Kasumi-1 (cell line): ENCODE results near the gene PPP2R5A.
A peak's percentile ranks its signal among the peaks of the same experiment; 100 is the strongest.
"Not testable (repeated sequence)": the region's sequence is repeated elsewhere in the genome, so short reads cannot be mapped to it uniquely, and the experiment has no call there.

Experiments
- DNase-seq, 2 experiments: peaks; one replicate each; lab custom pipeline; 2025; lab: John Stamatoyannopoulos, UW

The PPP2R5A gene

DNA sequence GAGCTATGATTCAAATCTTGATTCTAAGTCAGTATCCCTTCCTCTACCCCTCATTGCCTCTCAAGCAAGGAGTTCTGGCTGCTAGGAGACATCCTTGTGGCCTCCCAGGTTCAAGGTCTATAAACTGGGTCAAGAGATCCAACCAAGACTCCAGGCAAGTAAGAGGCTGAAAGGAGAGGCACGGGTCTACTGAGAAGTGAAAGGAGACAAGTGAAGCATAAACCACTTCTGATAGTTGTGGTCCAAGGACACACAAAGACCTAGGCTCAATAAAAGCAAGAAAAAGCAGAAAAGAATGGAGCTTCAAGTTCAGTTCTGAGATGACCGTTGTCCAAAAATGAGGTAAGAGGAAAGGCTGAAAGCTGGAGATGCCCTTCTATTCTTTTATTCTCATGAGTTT lies 17.8 kb upstream of the PPP2R5A start:
- no peak for DNase-seq

DNA sequence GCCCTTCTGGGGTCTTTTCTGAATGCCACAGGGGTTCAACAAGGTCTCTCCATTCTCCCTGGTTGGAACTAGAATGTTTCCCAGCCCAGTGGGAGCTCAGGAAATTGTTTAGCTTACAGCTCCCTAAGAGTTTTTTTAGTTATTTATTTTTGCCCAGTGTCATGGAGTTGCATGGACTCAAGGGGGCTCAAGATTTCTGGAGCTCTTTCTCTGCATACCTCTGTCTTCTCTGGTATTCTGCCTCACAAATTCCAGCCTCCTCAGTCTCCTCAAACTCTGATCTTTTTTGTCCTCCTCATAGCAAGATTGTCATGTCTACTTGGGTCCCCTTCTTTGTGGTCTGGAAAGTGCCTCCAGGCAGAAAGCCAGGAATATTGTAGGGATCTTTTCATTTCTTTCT lies 15.9 kb upstream of the PPP2R5A start:
- no peak for DNase-seq

DNA sequence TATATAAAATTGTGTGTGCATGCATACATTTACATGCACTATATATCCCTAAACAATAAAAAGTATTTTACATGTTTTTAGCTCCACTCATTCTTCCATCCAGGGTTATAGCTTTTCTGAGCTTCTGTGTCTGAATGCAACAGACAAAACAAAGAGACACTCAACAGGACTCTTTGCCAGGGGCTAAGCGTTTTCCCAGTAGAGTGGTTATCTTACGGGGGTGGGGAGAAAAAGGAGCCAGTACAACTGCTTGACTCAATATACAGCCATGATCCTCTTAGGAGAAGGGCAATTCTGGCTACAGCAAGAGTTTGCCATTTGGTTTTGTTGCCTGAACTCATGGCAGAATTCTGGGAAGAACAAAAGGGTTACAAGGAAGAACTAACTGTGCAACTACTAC lies 14.6 kb upstream of the PPP2R5A start:
- no peak for DNase-seq

DNA sequence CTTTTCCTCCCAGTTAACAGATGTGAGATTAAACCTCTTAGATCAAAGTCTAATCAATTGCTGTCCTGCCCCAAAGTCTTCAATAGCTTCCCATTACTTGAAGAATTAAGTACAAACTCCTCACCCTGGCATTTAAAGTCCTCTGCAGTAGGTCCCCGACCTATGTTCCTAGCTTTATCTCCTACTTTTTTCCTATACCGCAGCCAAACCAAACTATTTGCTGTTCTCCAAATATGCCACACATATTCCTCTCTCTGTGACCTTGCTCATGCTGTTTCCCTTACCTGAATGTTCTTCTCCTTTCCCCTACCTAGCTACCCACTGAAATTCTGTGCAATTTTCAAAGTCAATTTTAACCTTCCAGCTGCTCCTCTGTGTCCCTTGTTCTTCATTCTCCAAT lies 14.0 kb upstream of the PPP2R5A start:
- DNase-seq = no peak

DNA sequence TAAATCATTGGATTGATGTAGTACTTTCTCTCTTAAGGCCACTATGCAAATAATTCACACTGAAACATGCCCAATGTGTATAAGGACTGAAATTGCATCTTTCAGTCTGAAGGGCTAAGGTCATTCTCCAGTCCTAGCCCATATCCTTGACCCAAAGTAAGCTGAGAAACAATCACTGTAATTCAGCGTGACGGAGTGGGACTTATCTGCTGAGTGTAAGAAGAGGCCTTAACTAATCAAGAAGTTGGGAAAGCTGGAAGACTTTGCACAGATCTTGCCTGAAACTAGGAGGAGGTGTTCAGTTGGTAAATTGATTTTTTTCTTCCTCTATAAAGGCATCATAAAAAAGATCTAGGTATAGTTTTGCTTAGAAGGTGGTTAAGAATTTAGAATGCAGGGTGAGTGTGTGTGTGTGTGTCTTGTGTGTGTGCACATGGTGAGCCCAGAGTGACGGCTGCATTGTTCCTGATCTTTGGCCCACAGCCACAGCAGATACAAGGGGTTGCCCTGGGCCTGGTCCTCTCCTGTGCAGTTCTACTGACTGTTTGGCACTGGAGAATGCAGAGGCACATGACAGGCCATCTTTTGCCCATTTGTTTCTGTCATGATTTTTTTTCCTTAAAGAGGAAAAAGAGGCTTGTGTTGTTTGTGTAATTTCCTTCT lies 13.3 kb upstream of the PPP2R5A start:
- no peak for DNase-seq

DNA sequence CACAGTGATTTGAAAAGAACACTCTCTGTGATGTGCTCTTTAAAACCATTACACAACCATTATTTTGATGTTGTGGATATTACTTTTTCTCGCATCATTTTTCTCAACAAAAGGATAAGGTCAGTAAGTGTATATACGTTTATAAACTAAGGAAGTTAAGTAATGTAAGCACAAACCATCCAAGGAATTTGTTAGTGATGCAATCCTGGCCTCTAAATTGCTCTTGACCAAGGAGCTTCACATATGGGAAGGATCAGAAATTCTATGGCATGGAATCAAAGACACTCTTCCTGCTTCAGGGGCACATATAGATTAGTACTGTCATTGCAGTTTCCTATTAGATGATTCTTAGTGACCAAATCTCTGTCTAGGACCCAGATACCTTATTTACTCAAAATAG lies 3.6 kb upstream of the PPP2R5A start:
- DNase-seq = no peak

DNA sequence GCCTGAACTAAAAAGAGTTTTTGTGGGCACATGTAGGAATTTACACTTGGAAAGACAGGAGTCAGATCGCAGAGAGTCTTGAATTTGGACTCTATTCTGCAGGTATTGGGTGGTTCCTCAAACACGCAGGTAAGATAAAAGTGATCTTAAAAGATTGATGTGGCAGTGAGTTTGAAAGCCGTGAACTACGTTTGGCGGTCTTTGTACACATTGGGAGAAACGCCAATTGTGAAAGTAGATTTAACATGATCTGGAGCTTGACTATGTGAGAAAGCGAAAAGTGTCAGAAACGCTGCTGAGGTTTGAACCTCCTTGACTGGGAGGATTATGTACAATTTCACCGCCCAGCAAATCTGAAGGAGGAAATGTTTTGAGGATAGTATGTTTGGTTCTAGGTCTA lies 1.5 kb upstream of the PPP2R5A start:
- no peak for DNase-seq

DNA sequence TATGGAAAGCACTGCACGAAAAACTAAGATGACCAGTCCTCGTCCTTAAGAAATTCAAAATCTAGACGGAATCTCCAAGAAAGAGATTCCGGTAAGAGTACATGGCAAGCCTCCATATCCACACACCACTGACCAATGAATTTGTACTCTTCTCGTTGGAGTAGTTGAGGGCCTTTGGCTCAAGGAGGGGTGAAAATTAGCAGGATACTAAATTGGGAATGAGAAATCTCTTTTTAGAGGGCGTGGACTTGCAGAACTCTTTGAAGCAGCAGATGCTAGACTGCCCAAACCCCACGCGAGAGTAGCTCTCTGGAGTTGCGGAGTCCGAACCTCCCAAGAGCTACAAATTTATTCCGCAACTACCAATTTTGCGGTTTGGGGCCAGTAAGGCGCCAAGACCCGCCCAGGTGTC lies 872 bp upstream of the PPP2R5A start:
- DNase-seq = no peak

DNA sequence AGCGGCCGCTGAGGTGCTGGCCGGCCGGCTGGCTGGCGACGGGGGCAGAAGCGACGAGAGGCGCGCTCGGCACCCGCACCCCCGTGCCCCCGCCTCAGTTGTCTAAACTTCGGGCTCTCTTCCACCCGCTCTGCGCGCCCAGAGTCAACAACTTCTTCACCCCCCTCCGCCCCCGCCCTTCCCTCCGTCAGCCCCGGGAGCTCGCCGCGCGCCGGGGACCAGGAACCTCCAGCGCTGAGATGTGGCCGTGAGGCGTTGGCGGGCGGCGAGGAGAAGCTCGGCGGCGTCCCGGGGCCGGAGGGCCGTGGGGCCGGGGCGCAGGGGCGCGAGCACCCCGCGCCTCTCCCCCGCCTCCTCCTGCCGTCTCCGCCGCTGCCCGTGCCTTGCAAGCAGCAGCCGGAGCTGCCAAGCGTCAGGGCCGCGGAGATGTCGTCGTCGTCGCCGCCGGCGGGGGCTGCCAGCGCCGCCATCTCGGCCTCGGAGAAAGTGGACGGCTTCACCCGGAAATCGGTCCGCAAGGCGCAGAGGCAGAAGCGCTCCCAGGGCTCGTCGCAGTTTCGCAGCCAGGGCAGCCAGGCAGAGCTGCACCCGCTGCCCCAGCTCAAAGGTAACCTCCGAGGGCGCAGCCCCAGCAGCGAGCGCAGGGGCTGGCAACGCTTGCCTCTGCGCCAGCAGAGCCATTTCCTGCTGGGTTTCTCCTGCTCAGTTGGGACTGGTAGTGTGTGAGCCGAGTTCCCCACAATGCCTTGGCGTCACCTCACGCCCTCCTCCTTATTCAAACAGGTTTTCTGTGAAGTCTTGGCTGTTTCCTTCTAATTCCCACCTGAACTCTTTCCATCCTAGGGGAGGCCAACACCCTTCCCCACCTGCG lies 710 bp downstream of the PPP2R5A start:
- DNase-seq = peak; percentile 59 to 66

DNA sequence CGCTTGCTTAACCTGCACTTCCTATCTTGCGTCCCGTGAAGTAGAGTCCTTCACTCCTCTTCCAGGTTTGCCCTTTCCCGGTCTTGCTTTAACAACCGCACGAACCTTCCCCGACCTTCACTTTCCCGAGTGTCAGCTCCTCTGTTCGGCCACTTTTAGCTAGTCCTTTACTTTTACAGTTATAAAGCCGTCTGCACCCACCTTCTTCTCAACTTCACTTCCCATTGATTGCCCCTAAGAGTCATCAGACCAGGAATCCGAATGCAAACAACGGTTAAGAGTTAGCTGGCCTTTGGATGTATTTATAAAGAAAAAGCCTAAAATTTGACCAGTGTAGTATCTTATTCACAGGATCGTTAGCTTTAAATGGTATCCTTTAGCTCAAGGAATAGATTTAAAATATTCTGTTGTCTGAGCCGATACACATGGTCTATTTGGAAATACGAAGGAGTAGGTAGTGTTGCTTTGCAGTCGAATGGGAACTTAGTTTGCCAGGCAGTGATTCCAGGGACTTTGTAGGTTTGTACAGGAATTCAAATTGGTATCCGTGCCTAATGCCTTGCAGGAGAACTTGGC lies 1.4 kb downstream of the PPP2R5A start:
- DNase-seq = peak; percentile 19 to 44

DNA sequence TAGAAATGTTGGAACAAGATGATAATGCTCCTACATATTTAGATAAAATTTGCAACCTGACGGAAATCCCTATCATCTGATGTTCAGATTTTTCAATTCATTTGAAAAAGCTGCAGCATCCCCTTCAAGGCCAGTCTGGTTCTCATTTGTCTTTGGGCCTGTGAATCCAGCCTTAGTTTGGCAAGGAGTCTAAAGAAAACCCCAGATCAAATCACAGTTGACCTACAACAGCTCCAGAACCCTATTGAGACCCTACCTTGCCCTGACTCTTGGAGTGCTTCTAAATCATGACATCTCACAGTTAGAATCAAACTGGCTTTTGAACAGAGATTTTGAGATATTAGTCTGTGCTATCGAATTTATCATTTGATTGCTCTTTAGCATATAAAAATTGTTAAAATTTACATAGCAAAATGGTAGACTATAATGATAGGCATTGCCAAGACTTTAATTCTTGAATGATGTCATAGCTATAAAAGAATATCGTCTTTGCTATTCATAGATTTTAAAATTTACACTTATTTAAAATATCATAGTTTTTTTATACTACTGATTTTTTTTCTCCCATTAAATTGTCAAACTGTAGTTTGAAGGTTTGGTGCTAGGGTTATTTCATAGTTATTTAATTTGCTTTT lies 2.2 kb downstream of the PPP2R5A start:
- no peak for DNase-seq

DNA sequence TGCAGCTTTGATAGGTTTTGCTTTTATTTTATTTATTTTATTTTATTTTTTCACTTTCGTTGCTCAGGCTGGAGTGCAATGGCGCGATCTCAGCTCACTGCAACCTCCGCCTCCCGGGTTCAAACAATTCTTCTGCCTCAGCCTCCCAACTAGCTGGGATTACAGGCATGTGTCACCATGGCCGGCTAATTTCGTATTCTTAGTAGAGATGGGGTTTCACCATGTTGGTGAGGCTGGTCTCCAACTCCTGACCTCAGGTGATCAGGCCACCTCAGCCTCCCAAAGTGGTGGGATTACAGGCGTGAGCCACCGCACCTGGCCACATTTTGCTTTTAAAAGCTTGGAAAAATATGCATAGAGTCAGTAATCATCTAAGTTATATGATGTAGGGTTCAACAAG lies 2.8 kb downstream of the PPP2R5A start:
- DNase-seq = not testable (repeated sequence)

DNA sequence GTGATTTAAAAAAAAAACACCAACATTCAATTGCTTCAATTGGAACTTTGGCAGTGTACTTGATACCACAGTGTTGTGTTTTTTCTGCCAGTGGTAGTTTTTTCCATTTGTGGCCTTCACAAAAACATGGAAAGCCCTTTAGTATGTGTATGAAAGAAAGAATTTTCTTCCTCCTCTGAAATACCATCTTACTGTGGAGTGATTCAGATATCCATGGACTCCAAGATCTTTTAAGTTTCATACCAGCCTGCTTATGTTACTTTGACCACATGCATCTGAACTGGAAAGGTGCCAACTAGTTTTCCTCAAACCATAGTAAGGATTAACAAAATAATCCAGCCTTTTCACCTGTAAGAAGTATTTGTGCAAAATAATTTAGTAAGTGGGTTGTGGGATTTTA lies 3.4 kb downstream of the PPP2R5A start:
- DNase-seq = no peak

DNA sequence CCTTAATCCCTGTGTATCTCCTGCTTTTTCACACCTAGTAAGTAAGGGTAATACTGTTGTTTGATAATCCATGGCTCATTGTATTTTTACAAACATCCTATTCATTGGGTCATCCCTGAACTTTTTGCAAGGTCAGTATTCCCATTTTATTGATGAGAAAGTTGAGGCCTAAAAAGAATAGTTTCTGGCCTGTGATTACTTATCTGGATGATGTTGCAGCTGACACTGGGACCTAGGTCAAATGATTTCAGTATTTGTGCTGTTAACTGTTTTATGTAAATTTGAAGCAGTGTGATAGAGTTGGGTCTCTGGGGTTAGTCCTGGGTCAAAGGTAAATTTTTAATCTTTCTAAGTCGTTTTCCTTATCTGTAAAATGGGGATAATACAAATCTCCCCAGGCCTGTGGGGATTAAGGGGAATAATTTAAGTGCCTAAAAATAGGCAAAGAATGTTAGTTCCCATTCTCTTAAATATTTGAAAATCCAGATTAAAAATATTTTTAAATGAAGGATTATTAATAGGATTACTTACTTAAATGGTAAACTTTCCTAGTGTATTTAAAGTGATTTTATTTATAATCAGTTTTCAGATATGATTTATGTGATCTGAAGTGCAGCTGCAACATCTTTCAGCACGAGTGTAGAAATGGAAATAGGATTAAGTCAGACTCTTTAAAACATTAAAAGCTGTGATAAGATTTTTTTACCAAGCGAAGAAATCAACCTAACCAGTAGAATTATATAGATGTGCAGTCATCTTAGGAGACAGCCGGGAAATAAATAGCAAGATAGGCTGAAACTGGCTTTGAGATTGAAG lies 4.3 kb downstream of the PPP2R5A start:
- no peak for DNase-seq

DNA sequence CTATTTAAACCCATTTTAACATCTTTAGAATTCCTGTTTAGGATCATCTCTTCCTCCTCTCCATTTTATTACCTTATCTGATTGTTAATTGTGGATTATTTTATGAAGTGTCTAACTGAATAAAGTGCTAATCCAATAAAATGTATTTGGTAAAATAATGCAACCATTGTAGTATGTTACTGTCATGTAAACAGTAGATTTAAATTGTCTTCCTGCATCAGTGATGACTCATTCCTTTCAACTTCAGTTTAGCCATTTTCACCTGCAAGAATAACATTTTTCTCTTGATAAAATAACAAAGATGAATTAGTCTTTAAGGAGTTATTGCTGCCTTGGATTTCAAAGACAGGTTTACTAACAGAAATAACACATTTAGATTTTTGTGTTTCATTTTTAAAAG lies 5.4 kb downstream of the PPP2R5A start:
- DNase-seq = no peak

DNA sequence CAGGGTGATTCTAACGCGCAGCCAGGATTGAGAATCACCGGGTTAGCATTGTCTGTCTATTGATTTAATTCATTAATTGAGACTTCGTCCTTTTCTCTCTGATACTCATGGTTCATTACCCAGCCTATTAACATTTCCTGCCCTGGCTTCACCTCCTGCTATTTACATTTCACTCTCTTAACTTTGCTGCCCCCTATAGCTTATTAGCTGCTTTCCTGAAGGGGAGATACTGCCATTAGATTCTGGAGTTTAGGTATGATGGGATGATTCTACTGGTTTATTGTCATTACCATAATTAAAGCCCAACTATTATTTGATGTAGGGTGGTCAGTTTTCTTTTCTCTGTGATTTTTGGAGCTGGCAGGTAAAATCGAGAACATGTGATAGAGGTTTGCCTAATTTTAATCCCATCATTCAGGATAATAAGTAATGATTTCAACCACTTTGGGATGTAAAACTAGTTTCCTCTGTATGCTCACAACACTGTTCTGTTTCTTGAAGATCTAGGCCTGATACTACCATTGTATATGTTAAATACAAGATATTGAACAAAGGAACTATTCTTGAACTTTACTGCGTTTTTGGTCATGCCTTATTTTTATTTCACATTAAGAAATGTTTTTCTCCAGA lies 6.4 kb downstream of the PPP2R5A start:
- DNase-seq = peak; percentile 72 to 90

DNA sequence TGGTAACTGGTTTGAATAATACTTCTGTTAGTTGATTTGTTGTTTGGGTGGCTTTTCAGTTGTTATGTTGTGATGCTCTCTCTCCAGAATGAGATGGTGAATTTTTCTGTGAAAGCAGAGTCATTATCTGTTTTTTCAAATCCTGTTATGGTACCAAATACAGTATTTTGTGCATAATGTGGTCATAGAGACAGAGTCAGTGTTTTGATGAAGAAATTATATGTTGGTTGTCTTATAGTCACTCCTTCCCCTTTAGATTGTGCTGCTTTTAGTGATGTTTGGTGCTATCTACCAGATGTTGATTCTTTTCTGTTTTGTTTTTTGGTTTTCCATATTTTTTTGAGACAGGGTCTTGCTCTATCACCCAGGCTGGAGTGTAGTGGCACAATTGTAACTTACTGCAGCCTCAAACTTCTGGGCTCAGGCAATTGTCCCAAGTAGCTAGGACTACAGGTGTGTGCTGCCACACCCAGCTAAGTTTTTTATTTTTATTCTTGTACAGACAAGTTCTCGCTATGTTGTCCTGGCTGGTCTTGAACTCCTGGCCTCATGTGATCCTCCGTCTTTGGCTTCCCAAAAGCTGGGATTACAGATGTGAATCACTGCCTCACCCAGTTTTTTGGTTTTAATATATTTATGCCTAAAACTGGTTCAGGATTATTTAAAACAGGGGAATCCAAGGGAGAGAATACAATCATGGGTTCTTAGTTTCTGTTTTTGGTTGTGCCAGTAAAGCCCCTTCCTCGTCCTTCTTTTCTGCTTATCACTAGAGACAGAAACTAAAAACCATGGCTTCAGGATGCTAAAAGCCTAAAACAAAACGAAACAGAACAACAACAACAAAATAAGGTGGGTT lies 7.3 kb downstream of the PPP2R5A start:
- no peak for DNase-seq

DNA sequence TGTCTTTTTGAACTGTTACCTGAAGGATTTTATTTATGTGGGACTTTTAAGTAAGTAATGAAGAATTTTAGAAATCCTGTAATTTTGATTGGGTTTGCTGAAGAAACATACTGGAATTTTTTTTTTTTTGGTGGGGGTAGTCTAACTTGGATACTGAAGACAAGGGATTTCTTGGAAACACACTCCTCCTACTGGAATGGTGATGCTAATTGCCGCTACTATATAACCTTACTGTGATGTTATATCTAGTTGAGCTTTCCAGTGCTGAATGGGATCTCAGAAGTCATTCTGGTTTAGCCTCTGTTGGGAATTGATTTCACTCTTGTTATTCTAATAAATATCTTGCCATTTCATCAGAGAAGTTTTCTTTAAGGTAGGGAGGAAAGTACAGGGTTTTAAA lies 8.4 kb downstream of the PPP2R5A start:
- peak in 1 of 2 experiments; percentile 5 for DNase-seq

DNA sequence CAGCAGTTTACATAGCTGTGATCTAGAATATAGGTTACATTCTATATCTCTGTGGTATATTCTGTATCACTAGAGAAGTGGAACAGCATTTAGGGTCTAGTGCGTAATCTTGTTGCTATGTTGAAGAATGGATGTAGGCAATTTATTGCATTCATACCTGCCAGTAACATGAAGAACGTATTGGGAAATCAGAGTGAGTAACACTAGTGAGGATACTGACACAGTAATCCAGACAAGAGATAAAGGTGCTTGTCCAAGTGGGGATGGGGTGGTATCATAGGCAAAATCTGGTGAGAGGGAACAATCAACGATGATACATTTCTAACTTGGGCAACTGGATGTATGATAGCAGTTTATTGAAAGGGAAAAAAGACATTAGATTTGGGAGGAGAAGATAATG lies 9.8 kb downstream of the PPP2R5A start:
- DNase-seq = no peak

DNA sequence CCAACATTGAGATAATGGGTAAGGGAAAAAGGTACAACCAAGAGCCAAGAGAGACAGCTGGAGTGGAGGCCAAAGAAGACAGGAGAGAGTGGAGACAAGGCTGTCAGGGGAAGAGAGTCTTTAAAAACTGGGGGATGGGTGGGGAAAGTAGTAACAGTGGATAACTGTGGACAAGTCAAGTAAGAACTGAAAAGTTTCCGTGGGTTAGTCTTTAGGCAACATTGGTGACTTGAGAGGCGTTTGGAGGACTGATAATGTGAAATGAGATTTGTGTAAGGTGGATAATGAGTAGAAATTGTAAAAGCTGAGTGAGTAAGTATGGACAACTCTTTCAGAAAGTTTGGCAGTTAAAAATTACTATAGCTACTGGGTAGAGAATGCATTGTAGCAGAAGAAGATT lies 10.4 kb downstream of the PPP2R5A start:
- DNase-seq = no peak
